WTC11 (cell line): ENCODE results near the gene WDR89. TPM values are rescaled to one million over a fixed set of nuclear protein-coding genes. Genes with fewer than 3 reads are reported as not detected.

Source experiments
- CREB1 ChIP-seq: sonication (generic); formaldehyde crosslinking; IDR thresholded peaks from 2 replicates; pipeline ENCODE4 v1.8.0; 2023; ENCODE audit warnings: mild to moderate bottlenecking, missing genetic modification reagents
- EMX1 ChIP-seq: fragments of 250-450 bp; sonication (Bioruptor Pico); IDR thresholded peaks from 2 replicates; pipeline ENCODE4 v1.8.0; 2021; ENCODE audit warnings: mild to moderate bottlenecking
- HMGA2 ChIP-seq: fragments of 250-450 bp; sonication (Bioruptor Pico); IDR thresholded peaks from 2 replicates; pipeline ENCODE4 v1.4.0; 2021; ENCODE audit warnings: mild to moderate bottlenecking, moderate library complexity
- IRF2 ChIP-seq: sonication (generic); formaldehyde crosslinking; IDR thresholded peaks from 2 replicates; pipeline ENCODE4 v1.8.0; 2022; ENCODE audit warnings: low read depth, missing genetic modification reagents, borderline replicate concordance
- JUN ChIP-seq: sonication (generic); formaldehyde crosslinking; IDR thresholded peaks from 2 replicates; pipeline ENCODE4 v1.8.0; 2023; ENCODE audit warnings: mild to moderate bottlenecking, missing genetic modification reagents
- NFATC4 ChIP-seq: fragments of 250-450 bp; sonication (Bioruptor Pico); IDR thresholded peaks from 2 replicates; pipeline ENCODE4 v1.9.0; 2021; ENCODE audit warnings: mild to moderate bottlenecking
- NFE2L1 ChIP-seq: sonication (generic); formaldehyde crosslinking; IDR thresholded peaks from 2 replicates; pipeline ENCODE4 v1.8.1; 2023; ENCODE audit warnings: missing genetic modification reagents
- NR3C1 ChIP-seq: sonication (generic); formaldehyde crosslinking; conservative IDR thresholded peaks from 2 replicates; pipeline ENCODE4 v1.8.1; 2023; ENCODE audit warnings: low read depth, mild to moderate bottlenecking, missing genetic modification reagents
- OVOL2 ChIP-seq: fragments of 250-450 bp; sonication (Bioruptor Pico); IDR thresholded peaks from 2 replicates; pipeline ENCODE4 v1.9.0; 2021; ENCODE audit warnings: mild to moderate bottlenecking, borderline replicate concordance
- RORB ChIP-seq: fragments of 250-450 bp; sonication (Bioruptor Pico); IDR thresholded peaks from 2 replicates; pipeline ENCODE4 v1.9.0; 2021; ENCODE audit warnings: mild to moderate bottlenecking
- TEAD4 ChIP-seq: sonication (generic); formaldehyde crosslinking; IDR thresholded peaks from 2 replicates; pipeline ENCODE4 v1.8.0; 2022; ENCODE audit warnings: mild to moderate bottlenecking, missing genetic modification reagents
- TP53 ChIP-seq: sonication (generic); formaldehyde crosslinking; IDR thresholded peaks from 2 replicates; pipeline ENCODE4 v1.8.1; 2023; ENCODE audit warnings: mild to moderate bottlenecking, missing genetic modification reagents
- ZNF121 ChIP-seq: sonication (generic); formaldehyde crosslinking; IDR thresholded peaks from 2 replicates; pipeline ENCODE4 v1.8.0; 2023; ENCODE audit warnings: missing genetic modification reagents
- ZNF416 ChIP-seq: fragments of 250-450 bp; sonication (Bioruptor Pico); IDR thresholded peaks from 2 replicates; pipeline ENCODE4 v1.9.0; 2021; ENCODE audit warnings: mild to moderate bottlenecking, inconsistent platforms
- ZNF423 ChIP-seq: fragments of 250-450 bp; sonication (Bioruptor Pico); IDR thresholded peaks from 2 replicates; pipeline ENCODE4 v2.1.2; 2022; ENCODE audit warnings: mild to moderate bottlenecking, moderate library complexity
- total RNA-seq: library from RNA; stranded (reverse); gene quantifications from 3 replicates; pipeline ENCODE4 v1.2.3, GENCODE V29; 2021
- TF ChIP-seq, protein P1 (sequence below): sonication (generic); formaldehyde crosslinking; IDR thresholded peaks from 2 replicates; pipeline ENCODE4 v1.8.1; 2022; ENCODE audit warnings: low read depth, mild to moderate bottlenecking, moderate library complexity, missing genetic modification reagents, borderline replicate concordance
- TF ChIP-seq, protein P2 (sequence below): sonication (generic); formaldehyde crosslinking; IDR thresholded peaks from 2 replicates; pipeline ENCODE4 v1.8.0; 2022; ENCODE audit warnings: mild to moderate bottlenecking, missing genetic modification reagents
- TF ChIP-seq, protein P3 (sequence below): sonication (generic); formaldehyde crosslinking; IDR thresholded peaks from 2 replicates; pipeline ENCODE4 v1.8.1; 2023; ENCODE audit warnings: mild to moderate bottlenecking, moderate library complexity, missing genetic modification reagents
- TF ChIP-seq, protein P4 (sequence below): sonication (generic); formaldehyde crosslinking; conservative IDR thresholded peaks from 2 replicates; pipeline ENCODE4 v1.8.1; 2022; ENCODE audit warnings: mild to moderate bottlenecking, missing genetic modification reagents
- TF ChIP-seq, protein P5 (sequence below): fragments of 200-600 bp; IDR thresholded peaks from 2 replicates; pipeline ENCODE4 v1.8.0; 2022; ENCODE audit warnings: antibody characterized with exemption
- TF ChIP-seq, protein P6 (sequence below): sonication (generic); formaldehyde crosslinking; IDR thresholded peaks from 2 replicates; pipeline ENCODE4 v1.8.0; 2022; ENCODE audit warnings: missing genetic modification reagents
- TF ChIP-seq, protein P7 (sequence below): fragments of 250-450 bp; sonication (Bioruptor Pico); IDR thresholded peaks from 2 replicates; pipeline ENCODE4 v1.9.0; 2021; ENCODE audit warnings: mild to moderate bottlenecking
- TF ChIP-seq, protein P8 (sequence below): sonication (generic); formaldehyde crosslinking; IDR thresholded peaks from 2 replicates; pipeline ENCODE4 v1.8.0; 2022; ENCODE audit warnings: mild to moderate bottlenecking, missing genetic modification reagents
- TF ChIP-seq, protein P9 (sequence below): sonication (generic); formaldehyde crosslinking; IDR thresholded peaks from 2 replicates; pipeline ENCODE4 v1.8.0; 2023; ENCODE audit warnings: missing genetic modification reagents
- TF ChIP-seq, protein P10 (sequence below): fragments of 250-450 bp; sonication (Bioruptor Pico); conservative IDR thresholded peaks from 2 replicates; pipeline ENCODE4 v1.9.0; 2021; ENCODE audit warnings: mild to moderate bottlenecking

The WDR89 gene
- total RNA-seq, 1 experiment from 2014 or later = 27.5 TPM

DNA sequence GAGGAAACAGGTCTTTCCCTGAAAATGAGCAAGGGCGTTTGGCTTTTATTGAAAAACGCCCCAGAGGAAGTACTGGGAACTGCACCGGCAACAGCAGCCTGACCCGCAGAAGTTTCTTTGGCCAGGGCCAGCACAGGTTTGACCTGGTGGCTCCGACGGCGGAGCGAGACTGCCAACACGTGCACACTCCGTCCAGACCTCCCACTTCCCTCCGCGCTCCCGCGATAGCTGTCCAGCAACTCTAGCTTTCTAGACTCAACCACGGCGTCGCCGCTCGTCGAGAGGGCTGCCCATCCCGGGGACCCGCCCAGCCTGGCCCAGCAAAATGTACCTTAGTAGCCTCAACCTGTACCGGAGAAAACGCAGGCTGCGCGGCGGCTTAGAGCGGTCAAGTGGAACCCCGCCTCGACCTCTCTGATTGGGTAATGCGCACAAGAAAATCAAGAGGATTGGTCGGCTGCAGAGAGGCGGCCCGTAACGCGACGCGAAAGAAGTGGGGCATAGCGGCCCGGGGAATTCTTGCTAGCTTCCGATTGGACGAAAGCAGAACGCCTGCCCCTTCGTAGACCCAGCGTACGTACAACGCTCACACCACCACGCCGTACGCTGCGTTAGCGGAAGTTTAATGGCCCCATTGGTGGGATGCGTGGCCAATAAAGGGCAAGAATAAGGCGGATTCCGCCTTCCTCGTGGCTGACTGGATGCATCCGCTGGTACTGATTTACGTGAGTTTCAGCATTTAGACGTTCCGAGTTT lies at the start of gene WDR89 (continued):
- TF ChIP-seq TP53 (CRISPR knock-in tag) (no peak), ZNF121 (CRISPR knock-in tag) (peak; percentile 78), NR3C1 (no peak), OVOL2 (CRISPR knock-in tag) (no peak), ZNF416 (CRISPR knock-in tag) (peak; percentile 84), CREB1 (no peak), TEAD4 (CRISPR knock-in tag) (no peak), JUN (CRISPR knock-in tag) (peak; percentile 59; the same call in 1 of the 2 replicates), ZNF423 (CRISPR knock-in tag) (no peak), RORB (CRISPR knock-in tag) (no peak), EMX1 (no peak), IRF2 (CRISPR knock-in tag) (no peak), NFE2L1 (peak; percentile 90; the same call in 1 of the 2 replicates), HMGA2 (no peak), NFATC4 (no peak)
- TF ChIP-seq, protein P1, sequence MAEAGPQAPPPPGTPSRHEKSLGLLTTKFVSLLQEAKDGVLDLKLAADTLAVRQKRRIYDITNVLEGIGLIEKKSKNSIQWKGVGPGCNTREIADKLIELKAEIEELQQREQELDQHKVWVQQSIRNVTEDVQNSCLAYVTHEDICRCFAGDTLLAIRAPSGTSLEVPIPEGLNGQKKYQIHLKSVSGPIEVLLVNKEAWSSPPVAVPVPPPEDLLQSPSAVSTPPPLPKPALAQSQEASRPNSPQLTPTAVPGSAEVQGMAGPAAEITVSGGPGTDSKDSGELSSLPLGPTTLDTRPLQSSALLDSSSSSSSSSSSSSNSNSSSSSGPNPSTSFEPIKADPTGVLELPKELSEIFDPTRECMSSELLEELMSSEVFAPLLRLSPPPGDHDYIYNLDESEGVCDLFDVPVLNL (CRISPR knock-in tag) = no peak
- TF ChIP-seq, protein P2, sequence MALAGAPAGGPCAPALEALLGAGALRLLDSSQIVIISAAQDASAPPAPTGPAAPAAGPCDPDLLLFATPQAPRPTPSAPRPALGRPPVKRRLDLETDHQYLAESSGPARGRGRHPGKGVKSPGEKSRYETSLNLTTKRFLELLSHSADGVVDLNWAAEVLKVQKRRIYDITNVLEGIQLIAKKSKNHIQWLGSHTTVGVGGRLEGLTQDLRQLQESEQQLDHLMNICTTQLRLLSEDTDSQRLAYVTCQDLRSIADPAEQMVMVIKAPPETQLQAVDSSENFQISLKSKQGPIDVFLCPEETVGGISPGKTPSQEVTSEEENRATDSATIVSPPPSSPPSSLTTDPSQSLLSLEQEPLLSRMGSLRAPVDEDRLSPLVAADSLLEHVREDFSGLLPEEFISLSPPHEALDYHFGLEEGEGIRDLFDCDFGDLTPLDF (CRISPR knock-in tag) = 0 out of 2 replicates have a peak, but pooled peaks have one; percentile 65
- TF ChIP-seq, protein P3, sequence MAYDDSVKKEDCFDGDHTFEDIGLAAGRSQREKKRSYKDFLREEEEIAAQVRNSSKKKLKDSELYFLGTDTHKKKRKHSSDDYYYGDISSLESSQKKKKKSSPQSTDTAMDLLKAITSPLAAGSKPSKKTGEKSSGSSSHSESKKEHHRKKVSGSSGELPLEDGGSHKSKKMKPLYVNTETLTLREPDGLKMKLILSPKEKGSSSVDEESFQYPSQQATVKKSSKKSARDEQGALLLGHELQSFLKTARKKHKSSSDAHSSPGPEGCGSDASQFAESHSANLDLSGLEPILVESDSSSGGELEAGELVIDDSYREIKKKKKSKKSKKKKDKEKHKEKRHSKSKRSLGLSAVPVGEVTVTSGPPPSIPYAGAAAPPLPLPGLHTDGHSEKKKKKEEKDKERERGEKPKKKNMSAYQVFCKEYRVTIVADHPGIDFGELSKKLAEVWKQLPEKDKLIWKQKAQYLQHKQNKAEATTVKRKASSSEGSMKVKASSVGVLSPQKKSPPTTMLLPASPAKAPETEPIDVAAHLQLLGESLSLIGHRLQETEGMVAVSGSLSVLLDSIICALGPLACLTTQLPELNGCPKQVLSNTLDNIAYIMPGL (CRISPR knock-in tag) = peak; percentile 61; the same call in 1 of the 2 replicates
- TF ChIP-seq, protein P4, sequence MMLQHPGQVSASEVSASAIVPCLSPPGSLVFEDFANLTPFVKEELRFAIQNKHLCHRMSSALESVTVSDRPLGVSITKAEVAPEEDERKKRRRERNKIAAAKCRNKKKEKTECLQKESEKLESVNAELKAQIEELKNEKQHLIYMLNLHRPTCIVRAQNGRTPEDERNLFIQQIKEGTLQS (CRISPR knock-in tag) = no peak
- TF ChIP-seq, protein P5, sequence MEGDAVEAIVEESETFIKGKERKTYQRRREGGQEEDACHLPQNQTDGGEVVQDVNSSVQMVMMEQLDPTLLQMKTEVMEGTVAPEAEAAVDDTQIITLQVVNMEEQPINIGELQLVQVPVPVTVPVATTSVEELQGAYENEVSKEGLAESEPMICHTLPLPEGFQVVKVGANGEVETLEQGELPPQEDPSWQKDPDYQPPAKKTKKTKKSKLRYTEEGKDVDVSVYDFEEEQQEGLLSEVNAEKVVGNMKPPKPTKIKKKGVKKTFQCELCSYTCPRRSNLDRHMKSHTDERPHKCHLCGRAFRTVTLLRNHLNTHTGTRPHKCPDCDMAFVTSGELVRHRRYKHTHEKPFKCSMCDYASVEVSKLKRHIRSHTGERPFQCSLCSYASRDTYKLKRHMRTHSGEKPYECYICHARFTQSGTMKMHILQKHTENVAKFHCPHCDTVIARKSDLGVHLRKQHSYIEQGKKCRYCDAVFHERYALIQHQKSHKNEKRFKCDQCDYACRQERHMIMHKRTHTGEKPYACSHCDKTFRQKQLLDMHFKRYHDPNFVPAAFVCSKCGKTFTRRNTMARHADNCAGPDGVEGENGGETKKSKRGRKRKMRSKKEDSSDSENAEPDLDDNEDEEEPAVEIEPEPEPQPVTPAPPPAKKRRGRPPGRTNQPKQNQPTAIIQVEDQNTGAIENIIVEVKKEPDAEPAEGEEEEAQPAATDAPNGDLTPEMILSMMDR = peak; percentile 80
- TF ChIP-seq, protein P6, sequence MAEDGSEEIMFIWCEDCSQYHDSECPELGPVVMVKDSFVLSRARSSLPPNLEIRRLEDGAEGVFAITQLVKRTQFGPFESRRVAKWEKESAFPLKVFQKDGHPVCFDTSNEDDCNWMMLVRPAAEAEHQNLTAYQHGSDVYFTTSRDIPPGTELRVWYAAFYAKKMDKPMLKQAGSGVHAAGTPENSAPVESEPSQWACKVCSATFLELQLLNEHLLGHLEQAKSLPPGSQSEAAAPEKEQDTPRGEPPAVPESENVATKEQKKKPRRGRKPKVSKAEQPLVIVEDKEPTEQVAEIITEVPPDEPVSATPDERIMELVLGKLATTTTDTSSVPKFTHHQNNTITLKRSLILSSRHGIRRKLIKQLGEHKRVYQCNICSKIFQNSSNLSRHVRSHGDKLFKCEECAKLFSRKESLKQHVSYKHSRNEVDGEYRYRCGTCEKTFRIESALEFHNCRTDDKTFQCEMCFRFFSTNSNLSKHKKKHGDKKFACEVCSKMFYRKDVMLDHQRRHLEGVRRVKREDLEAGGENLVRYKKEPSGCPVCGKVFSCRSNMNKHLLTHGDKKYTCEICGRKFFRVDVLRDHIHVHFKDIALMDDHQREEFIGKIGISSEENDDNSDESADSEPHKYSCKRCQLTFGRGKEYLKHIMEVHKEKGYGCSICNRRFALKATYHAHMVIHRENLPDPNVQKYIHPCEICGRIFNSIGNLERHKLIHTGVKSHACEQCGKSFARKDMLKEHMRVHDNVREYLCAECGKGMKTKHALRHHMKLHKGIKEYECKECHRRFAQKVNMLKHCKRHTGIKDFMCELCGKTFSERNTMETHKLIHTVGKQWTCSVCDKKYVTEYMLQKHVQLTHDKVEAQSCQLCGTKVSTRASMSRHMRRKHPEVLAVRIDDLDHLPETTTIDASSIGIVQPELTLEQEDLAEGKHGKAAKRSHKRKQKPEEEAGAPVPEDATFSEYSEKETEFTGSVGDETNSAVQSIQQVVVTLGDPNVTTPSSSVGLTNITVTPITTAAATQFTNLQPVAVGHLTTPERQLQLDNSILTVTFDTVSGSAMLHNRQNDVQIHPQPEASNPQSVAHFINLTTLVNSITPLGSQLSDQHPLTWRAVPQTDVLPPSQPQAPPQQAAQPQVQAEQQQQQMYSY (CRISPR knock-in tag) = no peak
- TF ChIP-seq, protein P7, sequence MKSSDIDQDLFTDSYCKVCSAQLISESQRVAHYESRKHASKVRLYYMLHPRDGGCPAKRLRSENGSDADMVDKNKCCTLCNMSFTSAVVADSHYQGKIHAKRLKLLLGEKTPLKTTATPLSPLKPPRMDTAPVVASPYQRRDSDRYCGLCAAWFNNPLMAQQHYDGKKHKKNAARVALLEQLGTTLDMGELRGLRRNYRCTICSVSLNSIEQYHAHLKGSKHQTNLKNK (CRISPR knock-in tag) = no peak
- TF ChIP-seq, protein P8, sequence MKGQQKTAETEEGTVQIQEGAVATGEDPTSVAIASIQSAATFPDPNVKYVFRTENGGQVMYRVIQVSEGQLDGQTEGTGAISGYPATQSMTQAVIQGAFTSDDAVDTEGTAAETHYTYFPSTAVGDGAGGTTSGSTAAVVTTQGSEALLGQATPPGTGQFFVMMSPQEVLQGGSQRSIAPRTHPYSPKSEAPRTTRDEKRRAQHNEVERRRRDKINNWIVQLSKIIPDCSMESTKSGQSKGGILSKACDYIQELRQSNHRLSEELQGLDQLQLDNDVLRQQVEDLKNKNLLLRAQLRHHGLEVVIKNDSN (CRISPR knock-in tag) = peak; percentile 64; the same call in 1 of the 2 replicates
- TF ChIP-seq, protein P9, sequence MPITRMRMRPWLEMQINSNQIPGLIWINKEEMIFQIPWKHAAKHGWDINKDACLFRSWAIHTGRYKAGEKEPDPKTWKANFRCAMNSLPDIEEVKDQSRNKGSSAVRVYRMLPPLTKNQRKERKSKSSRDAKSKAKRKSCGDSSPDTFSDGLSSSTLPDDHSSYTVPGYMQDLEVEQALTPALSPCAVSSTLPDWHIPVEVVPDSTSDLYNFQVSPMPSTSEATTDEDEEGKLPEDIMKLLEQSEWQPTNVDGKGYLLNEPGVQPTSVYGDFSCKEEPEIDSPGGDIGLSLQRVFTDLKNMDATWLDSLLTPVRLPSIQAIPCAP (CRISPR knock-in tag) = peak; percentile 20; the same call in 1 of the 2 replicates
- TF ChIP-seq, protein P10, sequence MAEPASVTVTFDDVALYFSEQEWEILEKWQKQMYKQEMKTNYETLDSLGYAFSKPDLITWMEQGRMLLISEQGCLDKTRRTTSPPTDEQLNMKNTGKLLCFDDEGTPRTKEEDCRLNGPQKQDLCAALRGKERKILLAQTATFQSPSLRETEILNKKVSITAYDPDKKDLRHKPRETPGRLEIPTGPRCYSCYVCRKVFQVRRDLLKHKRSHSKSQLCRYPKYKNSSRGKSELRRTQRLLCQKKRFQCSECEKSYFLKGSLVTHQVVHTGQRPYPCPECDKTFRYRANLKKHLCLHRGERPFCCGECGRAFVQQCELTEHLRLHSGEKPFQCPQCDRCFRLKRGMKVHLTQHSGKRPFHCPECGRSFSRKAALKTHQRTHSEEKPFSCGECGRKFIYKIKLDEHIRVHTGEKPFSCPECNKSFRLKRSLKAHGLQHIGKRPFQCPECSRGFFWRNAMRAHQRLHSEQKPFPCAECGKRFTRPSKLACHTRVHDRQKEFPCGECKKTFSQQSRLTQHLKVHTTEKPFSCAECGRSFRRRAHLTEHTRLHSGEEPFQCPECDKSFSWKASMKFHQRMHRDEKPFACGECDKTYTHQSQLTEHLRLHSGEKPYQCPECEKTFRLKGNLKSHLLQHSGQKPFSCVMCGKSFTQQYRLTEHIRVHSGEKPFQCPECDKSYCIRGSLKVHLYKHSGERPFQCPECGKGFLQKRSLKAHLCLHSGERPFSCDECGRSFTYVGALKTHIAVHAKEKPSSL (CRISPR knock-in tag) = no peak
